GM18499 (cell line): ENCODE results near the gene MADD.

ENCODE experiments used
- ATAC-seq: cut with Tn5 transposase; IDR thresholded peaks from one replicate; pipeline ENCODE4 v1.9.1; 2021; ENCODE audit warnings: moderate number of reproducible peaks; ENCODE audit not compliant: insufficient read depth, unreplicated experiment

MADD gene

DNA sequence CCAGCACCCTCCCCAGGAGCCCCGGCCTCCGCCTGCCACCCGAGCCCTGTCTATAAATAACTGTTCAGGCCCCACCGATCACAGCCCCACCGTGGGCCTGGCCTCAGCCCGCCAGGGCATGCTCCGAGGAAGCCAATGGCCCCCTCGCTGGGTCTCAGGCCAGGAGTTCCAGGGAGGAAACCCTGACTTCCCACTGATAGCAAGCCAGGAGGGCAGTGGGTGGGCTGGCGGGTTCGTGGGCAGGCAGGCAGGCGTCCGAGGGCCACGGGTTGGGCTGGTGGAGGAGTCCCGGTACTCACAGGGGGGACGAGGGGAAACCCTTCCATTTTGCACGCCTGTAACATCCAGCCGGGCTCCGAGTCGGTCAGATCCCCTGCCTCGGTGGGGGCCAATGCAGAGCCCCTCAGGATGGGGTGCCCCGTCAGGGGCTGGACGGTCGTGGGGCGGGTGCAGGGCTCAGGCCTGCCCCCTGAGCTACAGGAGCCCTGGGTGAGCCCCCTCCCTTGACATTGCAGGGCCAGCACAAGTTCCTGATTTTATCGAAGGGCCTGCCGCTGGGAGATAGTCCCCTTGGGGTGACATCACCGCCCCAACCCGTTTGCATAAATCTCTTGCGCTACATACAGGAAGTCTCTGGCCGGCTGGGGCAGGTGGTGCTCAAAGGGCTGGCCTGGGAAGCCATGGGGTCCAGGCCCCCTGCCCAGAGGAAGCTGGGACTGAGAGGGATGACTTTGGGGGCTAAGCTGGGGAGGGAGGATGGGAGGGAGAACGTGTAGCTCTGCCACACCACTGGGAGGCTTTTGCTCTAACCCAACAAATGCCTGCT lies 108.3 kb downstream of the MADD start, which contains the start of gene SPI1:
Gene SPI1 (minus strand): TSS at position 538 of the 826 bp plus-strand sequence. CDS start 194 bp downstream, at position 344.
- peak; percentile 69 for ATAC-seq

DNA sequence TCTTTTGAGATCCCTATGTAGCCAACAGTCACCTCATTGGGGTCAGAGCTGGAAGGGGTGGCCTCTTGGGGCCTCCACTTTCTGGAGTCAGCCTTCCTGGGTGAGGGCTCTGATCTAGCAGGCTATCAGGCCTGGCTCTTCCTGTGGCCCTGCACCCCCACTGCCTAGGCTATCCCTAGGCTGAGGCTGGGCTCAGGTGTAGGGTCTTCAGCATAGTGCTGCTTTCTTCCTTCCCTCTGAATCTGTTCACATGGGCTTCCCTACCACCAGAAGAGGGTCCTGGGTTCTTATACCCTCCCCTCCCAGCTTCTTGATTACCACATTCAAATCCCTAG lies 108.9 kb downstream of the MADD start:
- ATAC-seq = peak; percentile 8

DNA sequence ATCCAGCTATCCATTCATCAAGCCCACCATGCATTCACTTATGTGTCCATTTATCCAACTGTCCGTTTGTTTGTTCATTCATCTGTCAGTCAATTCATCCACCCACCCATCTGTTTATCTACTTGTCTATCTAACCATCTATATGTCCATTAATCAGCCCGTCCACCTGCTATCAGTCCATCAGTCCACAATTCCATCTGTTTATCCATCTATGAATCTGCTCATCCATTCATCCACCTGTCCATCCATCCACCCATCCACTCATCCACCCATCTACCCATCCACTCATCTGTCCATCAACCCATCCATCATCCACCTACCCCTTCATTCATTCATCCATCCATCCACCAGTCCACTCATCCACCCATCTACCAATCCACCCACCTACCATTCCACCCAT lies 109.4 kb downstream of the MADD start:
- ATAC-seq = no peak
